HepG2 (cell line): Measurements from ENCODE around the gene TPSD1. TPM values are rescaled to one million over a fixed set of nuclear protein-coding genes. Genes with fewer than 3 reads are reported as not detected.

ENCODE experiments used
- ATAC-seq: fragments of 200-7000 bp; cut with Tn5 transposase; 3 replicates; pipeline ENCODE4 v1.9.1; 2020; ENCODE audit warnings: mild to moderate bottlenecking, moderate library complexity
- BruUV-seq: library from RNA; stranded (reverse); fragments of 400-500 nt; replicated peaks from 2 replicates; lab custom pipeline; 2021; lab: Mats Ljungman, UMichigan
- CTCF ChIA-PET: fragments of 300-600 bp; formaldehyde crosslinking; extraction: SDS; loops from one replicate; lab custom pipeline; 2021; ENCODE audit warnings: low total read pairs, inconsistent platforms, low intra/inter-chr PET ratio; lab: Yijun Ruan, JAX
- POLR2A ChIA-PET: fragments of 350-600 bp; sonication (Branson Sonifier 250); formaldehyde crosslinking; loops from one replicate; lab custom pipeline; 2020; ENCODE audit warnings: antibody characterized with exemption, inconsistent platforms; lab: Yijun Ruan, JAX
- DNase-seq: peaks from one replicate; pipeline ENCODE4 v3.0.0-alpha.2; 2015; ENCODE audit warnings: low spot score
- FAIRE-seq: peaks from 3 replicates; lab custom pipeline; 2011; peaks lifted over from hg19 to GRCh38; lab: Jason Lieb, UNC
- H2AFZ ChIP-seq: one replicate; pipeline ENCODE4 v1.6.1; 2011; ENCODE audit warnings: low read length, inconsistent platforms
- H3K27ac ChIP-seq: fragments of 300-600 bp; 3 replicates; pipeline ENCODE4 v1.8.0; 2011; ENCODE audit warnings: mixed run types, mild to moderate bottlenecking, mixed read lengths, low read length, inconsistent platforms; ENCODE audit not compliant: insufficient read depth; ENCODE audit errors: extremely low read length
- H3K27me3 ChIP-seq, 2 experiments: fragments of 200-600 bp in 1 of 2; 2 replicates in 1 of 2; 3 replicates in 1 of 2; pipeline versions ENCODE4 v1.6.0 to v1.8.0; 2011; ENCODE audit warnings: low read length in 2 of 2, mild to moderate bottlenecking in 2 of 2, moderate library complexity in 2 of 2, inconsistent platforms in 1 of 2; ENCODE audit not compliant: insufficient read depth in 2 of 2, control insufficient read depth in 1 of 2
- H3K36me3 ChIP-seq, 2 experiments: fragments of 200-600 bp in 1 of 2; replicated peaks in 1 of 2; 2 replicates in 1 of 2; 3 replicates in 1 of 2; pipeline versions ENCODE4 v1.5.1 to v1.8.0; 2011; ENCODE audit warnings: low read length in 2 of 2, inconsistent platforms in 1 of 2; ENCODE audit not compliant: insufficient read depth in 2 of 2, control insufficient read depth in 1 of 2
- H3K4me1 ChIP-seq: 2 replicates; pipeline ENCODE4 v1.5.1; 2012; ENCODE audit warnings: low read length, inconsistent platforms; ENCODE audit not compliant: insufficient read depth
- H3K4me2 ChIP-seq: 2 replicates; pipeline ENCODE4 v1.6.0; 2011; ENCODE audit warnings: low read depth, low read length, inconsistent platforms
- H3K4me3 ChIP-seq, 3 experiments: fragments of 200-600 bp in 1 of 3; sonication (generic), shearing (Covaris generic) in 1 of 3; replicated peaks in 1 of 3; 2 replicates each; pipeline ENCODE4 v1.5.1; 2011 to 2016; ENCODE audit warnings: low read length in 3 of 3, inconsistent platforms in 2 of 3, low read depth in 2 of 3, mild to moderate bottlenecking in 2 of 3, control low read depth in 1 of 3, mixed read lengths in 1 of 3; ENCODE audit not compliant: insufficient read depth in 1 of 3
- H3K79me2 ChIP-seq: one replicate; pipeline ENCODE4 v1.6.1; 2011; ENCODE audit warnings: low read length, inconsistent platforms; ENCODE audit not compliant: insufficient read depth
- H3K9ac ChIP-seq: 2 replicates; pipeline ENCODE4 v1.6.0; 2011; ENCODE audit warnings: mild to moderate bottlenecking, low read depth, low read length, inconsistent platforms; ENCODE audit not compliant: insufficient read depth
- H3K9me3 ChIP-seq: 2 replicates; pipeline ENCODE4 v1.5.1; 2012; ENCODE audit warnings: mild to moderate bottlenecking, low read length
- H4K20me1 ChIP-seq: 2 replicates; pipeline ENCODE4 v1.6.0; 2011; ENCODE audit warnings: inconsistent platforms, mild to moderate bottlenecking, low read length, moderate library complexity; ENCODE audit not compliant: insufficient read depth
- ATM ChIP-seq: fragments of 450-650 bp; IDR thresholded peaks from 2 replicates; pipeline ENCODE4 v1.7.1; 2017; ENCODE audit warnings: mild to moderate bottlenecking, borderline replicate concordance
- EP300 ChIP-seq, 3 experiments: sonication (generic) in 1 of 3; formaldehyde crosslinking in 1 of 3; IDR thresholded peaks; 2 replicates each; pipeline versions ENCODE4 v1.5.1 to v1.6.1; 2011 to 2020; ENCODE audit warnings: low read depth in 2 of 3, low read length in 2 of 3, borderline replicate concordance in 1 of 3, improper control_type of control experiment in 1 of 3, mild to moderate bottlenecking in 1 of 3, missing genetic modification reagents in 1 of 3, moderate library complexity in 1 of 3
- FOSL1 ChIP-seq: sonication (generic); formaldehyde crosslinking; IDR thresholded peaks from 2 replicates; pipeline ENCODE4 v1.9.0; 2021; ENCODE audit warnings: missing genetic modification reagents, borderline replicate concordance
- IRF2 ChIP-seq: IDR thresholded peaks from 2 replicates; pipeline ENCODE4 v1.6.1; 2018; ENCODE audit warnings: missing genetic modification reagents, missing compliant biosample characterization
- KAT8 ChIP-seq: IDR thresholded peaks from 2 replicates; pipeline ENCODE4 v1.6.1; 2016; ENCODE audit warnings: missing genetic modification reagents, missing compliant biosample characterization
- LCORL ChIP-seq, 2 experiments: fragments of 450-650 bp in 1 of 2; sonication (generic) in 1 of 2; formaldehyde crosslinking in 1 of 2; IDR thresholded peaks; 2 replicates each; pipeline versions ENCODE4 v1.5.0 to v1.6.1; 2017 to 2020; ENCODE audit warnings: antibody characterized with exemption in 1 of 2, missing genetic modification reagents in 1 of 2
- MIER3 ChIP-seq: IDR thresholded peaks from 2 replicates; pipeline ENCODE4 v1.6.1; 2016; ENCODE audit warnings: missing compliant biosample characterization, borderline replicate concordance
- NCOA5 ChIP-seq: sonication (generic); formaldehyde crosslinking; IDR thresholded peaks from 2 replicates; pipeline ENCODE4 v1.4.0; 2020; ENCODE audit warnings: missing genetic modification reagents
- RARA ChIP-seq: IDR thresholded peaks from 2 replicates; pipeline ENCODE4 v1.6.1; 2016; ENCODE audit warnings: missing genetic modification reagents, missing compliant biosample characterization
- SALL1 ChIP-seq: sonication (generic); formaldehyde crosslinking; IDR thresholded peaks from 2 replicates; pipeline ENCODE4 v1.8.0; 2022; ENCODE audit warnings: mild to moderate bottlenecking, missing genetic modification reagents
- TEAD3 ChIP-seq: optimal IDR thresholded peaks from 2 replicates; pipeline ENCODE3; 2016; ENCODE audit warnings: borderline replicate concordance
- ZBTB44 ChIP-seq: sonication (generic); formaldehyde crosslinking; IDR thresholded peaks from 2 replicates; pipeline ENCODE4 v1.4.0; 2020; ENCODE audit warnings: missing genetic modification reagents
- ZNF24 ChIP-seq: fragments of 450-650 bp; IDR thresholded peaks from 2 replicates; pipeline ENCODE4 v1.6.1; 2017; ENCODE audit warnings: antibody characterized with exemption, mild to moderate bottlenecking
- ZNF335 ChIP-seq: sonication (generic); formaldehyde crosslinking; IDR thresholded peaks from 2 replicates; pipeline ENCODE4 v1.4.0; 2020; ENCODE audit warnings: missing genetic modification reagents
- ZNF83 ChIP-seq: sonication (generic); formaldehyde crosslinking; IDR thresholded peaks from 2 replicates; pipeline ENCODE4 v1.4.0; 2020; ENCODE audit warnings: missing genetic modification reagents, mild to moderate bottlenecking, borderline replicate concordance
- WGBS: methylation state at CpG from one replicate; pipeline ENCODE4 v1.1.6; 2017; ENCODE audit warnings: low lambda C conversion rate; 5-methylcytosine and 5-hydroxymethylcytosine counted together
- in situ Hi-C: cut with HindIII; loops from 2 replicates; pipeline ENCODE4 v1.10.0; 2017; ENCODE audit warnings: low pct_unique_long_range_greater_than_20kb; ENCODE audit not compliant: extremely low pct_ligation_motif_present
- intact Hi-C: fragments of 100-400 bp; cut with micrococcal nuclease; formaldehyde crosslinking; loops from one replicate; pipeline ENCODE4 v1.10.0; 2022; ENCODE audit not compliant: unreplicated experiment
- polyA plus RNA-seq, 8 experiments: library from polyadenylated mRNA; depleted of rRNA in 3 of 8; stranded (reverse) in 7 of 8; unstranded in 1 of 8; fragments of >200 nt; fragmentation: Illumina TruSeq in 4 of 8; extraction: Trizol in 4 of 8; gene quantifications; 2 replicates each; pipeline versions ENCODE4 v1.2.1 to v1.2.3, GENCODE V29; 2011 to 2016; ENCODE audit warnings: low read depth in 4 of 8, missing spikeins in 1 of 8, mixed read lengths in 1 of 8; ENCODE audit not compliant: insufficient read depth in 1 of 8
- total RNA-seq, 5 experiments: library from RNA; depleted of rRNA; stranded (reverse); fragments of >200 nt; fragmentation: Illumina TruSeq; extraction: Trizol; gene quantifications; 2 replicates each; pipeline ENCODE4 v1.2.3, GENCODE V29; 2016; ENCODE audit warnings: low read depth in 1 of 5
- TF ChIP-seq, protein P1 (sequence below): sonication (generic); formaldehyde crosslinking; conservative IDR thresholded peaks from 2 replicates; pipeline ENCODE4 v1.4.0; 2020; ENCODE audit warnings: mild to moderate bottlenecking, missing genetic modification reagents, moderate library complexity

The TPSD1 gene
- total and polyA plus RNA-seq, 2 of the 13 experiments (the other 11 are each of a cell fraction or from before 2014, with no cell fraction given) = not detected

DNA sequence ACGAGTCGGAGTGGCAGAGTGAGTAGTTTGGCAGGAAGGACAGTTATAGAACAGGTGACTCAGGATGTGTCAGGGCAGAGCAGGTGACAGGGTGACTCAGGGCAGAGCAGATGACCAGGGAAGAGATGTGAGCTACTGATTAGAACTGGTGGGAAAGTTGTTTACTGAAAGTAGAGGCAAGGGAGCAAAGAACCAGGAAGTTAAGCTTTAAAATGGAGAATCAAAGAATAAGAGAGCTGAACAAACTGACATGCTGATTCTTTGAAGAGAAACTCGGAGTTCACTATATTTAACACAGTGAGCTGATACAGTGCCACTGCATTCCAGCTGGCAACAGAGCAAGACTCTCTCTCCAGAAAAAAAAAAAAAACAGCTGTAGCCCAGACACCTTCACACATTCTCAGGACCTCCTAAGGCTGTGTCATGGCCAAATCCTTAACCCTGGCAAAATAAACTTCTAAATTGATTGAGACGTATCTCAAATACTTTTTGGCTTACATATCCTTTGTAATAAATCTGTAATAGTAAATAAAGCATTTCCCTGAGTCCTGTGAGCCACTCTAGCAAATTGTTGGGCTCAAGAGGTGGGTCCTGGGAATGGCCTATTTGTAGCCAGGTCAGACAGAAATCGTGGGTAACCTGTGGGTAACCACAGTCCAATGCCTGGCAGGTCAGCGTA, 41.3 kb downstream of the TPSD1 start:
- H3K9me3 ChIP-seq = no peaks in the 10 kb centered on the region
- H2AFZ ChIP-seq = no peak overlapping the region
- POLR2A ChIA-PET = interaction anchor here (0.7 to 1.1 kb wide), 4 partner anchors 8 to 26 kb away, joined by 3 to 7 read pairs (median 4); no protein-coding TSS in a partner anchor
- FAIRE-seq (peak; percentile 18), DNase-seq (peak; percentile 87), ATAC-seq (peak; percentile 29; the same call in 2 of the 3 replicates)
- peak overlapping the region; percentile 44; the same call in 1 of the 2 replicates for H3K4me2 ChIP-seq
- H3K27ac ChIP-seq = peak overlapping the region; percentile 66
- H3K79me2 ChIP-seq = no peaks in the 10 kb centered on the region
- intact Hi-C loops (no loop called here), in situ Hi-C loops (no loop called here)
- H3K9ac ChIP-seq = peak overlapping the region; percentile 44; the same call in 1 of the 2 replicates
- WGBS = 21% methylated on average over 6 of the region's 6 CpGs
- peaks cover 59% of the 10 kb centered on the region for H3K4me1 ChIP-seq
- no TSS peak for BruUV-seq
- CTCF ChIA-PET = no interaction called here
- no peaks in the 10 kb centered on the region for H3K27me3 ChIP-seq
- H3K36me3 ChIP-seq = no peaks in the 10 kb centered on the region
- H4K20me1 ChIP-seq = no peaks in the 10 kb centered on the region
- no peak overlapping the region; a peak in 1 of 6 replicates for H3K4me3 ChIP-seq
- TF ChIP-seq ATM (peak; percentile 95), SALL1 (0 out of 2 replicates have a peak, but pooled peaks have one; percentile 11), KAT8 (CRISPR knock-in tag) (0 out of 2 replicates have a peak, but pooled peaks have one; percentile 21), NCOA5 (CRISPR knock-in tag) (no peak), IRF2 (peak; percentile 44; the same call in 1 of the 2 replicates), FOSL1 (CRISPR knock-in tag) (peak; percentile 46; the same call in 1 of the 2 replicates), ZBTB44 (CRISPR knock-in tag) (no peak), RARA (CRISPR knock-in tag) (peak; percentile 73; the same call in 1 of the 2 replicates), ZNF24 (0 out of 2 replicates have a peak, but pooled peaks have one; percentile 5), ZNF335 (CRISPR knock-in tag) (peak; percentile 60; the same call in 1 of the 2 replicates), MIER3 (0 out of 2 replicates have a peak, but pooled peaks have one; percentile 22), TEAD3 (CRISPR knock-in tag) (peak; percentile 31), LCORL (IDR thresholded peaks at IDR 0.05) (peak; percentile 73; the same call in 1 of the 2 replicates), LCORL (CRISPR knock-in tag; IDR thresholded peaks at IDR 0.05) (0 out of 2 replicates have a peak, but pooled peaks have one; percentile 50), ZNF83 (CRISPR knock-in tag) (no peak), EP300 (IDR thresholded peaks at IDR 0.05; ENCODE audit: low read depth in 2 of 2, low read length in 2 of 2) (peak in 1 of 2 experiments; percentile 64; a peak in 1 of 4 replicates), EP300 (CRISPR knock-in tag; IDR thresholded peaks at IDR 0.05; ENCODE audit: borderline replicate concordance) (0 out of 2 replicates have a peak, but pooled peaks have one; percentile 66)
- TF ChIP-seq, protein P1, sequence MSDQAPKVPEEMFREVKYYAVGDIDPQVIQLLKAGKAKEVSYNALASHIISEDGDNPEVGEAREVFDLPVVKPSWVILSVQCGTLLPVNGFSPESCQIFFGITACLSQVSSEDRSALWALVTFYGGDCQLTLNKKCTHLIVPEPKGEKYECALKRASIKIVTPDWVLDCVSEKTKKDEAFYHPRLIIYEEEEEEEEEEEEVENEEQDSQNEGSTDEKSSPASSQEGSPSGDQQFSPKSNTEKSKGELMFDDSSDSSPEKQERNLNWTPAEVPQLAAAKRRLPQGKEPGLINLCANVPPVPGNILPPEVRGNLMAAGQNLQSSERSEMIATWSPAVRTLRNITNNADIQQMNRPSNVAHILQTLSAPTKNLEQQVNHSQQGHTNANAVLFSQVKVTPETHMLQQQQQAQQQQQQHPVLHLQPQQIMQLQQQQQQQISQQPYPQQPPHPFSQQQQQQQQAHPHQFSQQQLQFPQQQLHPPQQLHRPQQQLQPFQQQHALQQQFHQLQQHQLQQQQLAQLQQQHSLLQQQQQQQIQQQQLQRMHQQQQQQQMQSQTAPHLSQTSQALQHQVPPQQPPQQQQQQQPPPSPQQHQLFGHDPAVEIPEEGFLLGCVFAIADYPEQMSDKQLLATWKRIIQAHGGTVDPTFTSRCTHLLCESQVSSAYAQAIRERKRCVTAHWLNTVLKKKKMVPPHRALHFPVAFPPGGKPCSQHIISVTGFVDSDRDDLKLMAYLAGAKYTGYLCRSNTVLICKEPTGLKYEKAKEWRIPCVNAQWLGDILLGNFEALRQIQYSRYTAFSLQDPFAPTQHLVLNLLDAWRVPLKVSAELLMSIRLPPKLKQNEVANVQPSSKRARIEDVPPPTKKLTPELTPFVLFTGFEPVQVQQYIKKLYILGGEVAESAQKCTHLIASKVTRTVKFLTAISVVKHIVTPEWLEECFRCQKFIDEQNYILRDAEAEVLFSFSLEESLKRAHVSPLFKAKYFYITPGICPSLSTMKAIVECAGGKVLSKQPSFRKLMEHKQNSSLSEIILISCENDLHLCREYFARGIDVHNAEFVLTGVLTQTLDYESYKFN = peak; percentile 60
